Spleen (tissue), 11 donors: ENCODE data around the gene MRPL45. TPM values are rescaled to one million over a fixed set of nuclear protein-coding genes. Genes with fewer than 3 reads are reported as not detected.

ENCODE experiments used
- DNase-seq: peaks from one replicate; pipeline ENCODE4 v3.0.0-alpha.2; 2020
- H3K27ac ChIP-seq, 8 donors: fragments of 200-600 bp; sonication (generic) in 7 of 8; 1 replicate in 4 of 8; 2 replicates in 4 of 8; pipeline versions ENCODE4 v1.5.0 to v1.8.0; 2016 to 2021; ENCODE audit warnings: inconsistent platforms in 4 of 8, mild to moderate bottlenecking in 4 of 8, moderate library complexity in 1 of 8
- H3K27me3 ChIP-seq, 7 donors: fragments of 200-600 bp; sonication (generic) in 6 of 7; replicated peaks in 1 of 7; 1 replicate in 4 of 7; 2 replicates in 3 of 7; pipeline versions ENCODE4 v1.5.0 to v1.8.0; 2016 to 2021; ENCODE audit warnings: inconsistent platforms in 3 of 7, mild to moderate bottlenecking in 1 of 7
- H3K36me3 ChIP-seq, 6 donors: fragments of 200-600 bp; sonication (generic) in 5 of 6; 1 replicate in 4 of 6; 2 replicates in 2 of 6; pipeline versions ENCODE4 v1.5.0 to v1.8.0; 2016 to 2021; ENCODE audit warnings: inconsistent platforms in 2 of 6
- H3K4me1 ChIP-seq, 6 donors: fragments of 200-600 bp; sonication (generic) in 5 of 6; 1 replicate in 3 of 6; 2 replicates in 3 of 6; pipeline versions ENCODE4 v1.5.0 to v1.8.0; 2016 to 2021; ENCODE audit warnings: inconsistent platforms in 3 of 6
- H3K4me3 ChIP-seq, 8 donors: fragments of 200-600 bp; sonication (generic) in 7 of 8; 1 replicate in 4 of 8; 2 replicates in 4 of 8; pipeline versions ENCODE4 v1.5.0 to v1.8.0; 2016 to 2021; ENCODE audit warnings: inconsistent platforms in 4 of 8, mild to moderate bottlenecking in 4 of 8, moderate library complexity in 2 of 8
- H3K9me3 ChIP-seq, 8 donors: fragments of 200-600 bp; sonication (generic) in 7 of 8; 1 replicate in 4 of 8; 2 replicates in 4 of 8; pipeline versions ENCODE4 v1.5.0 to v1.8.0; 2016 to 2021; ENCODE audit warnings: inconsistent platforms in 4 of 8
- CTCF ChIP-seq, 11 experiments: fragments of 200-600 bp in 7 of 11; fragments of 450-650 bp in 4 of 11; sonication (generic) in 4 of 11; IDR thresholded peaks in 8 of 11; conservative IDR thresholded peaks in 3 of 11; 1 replicate in 7 of 11; 2 replicates in 4 of 11; pipeline versions ENCODE4 v1.4.0 to v1.8.0; 2016 to 2021; ENCODE audit warnings: antibody characterized with exemption in 11 of 11, inconsistent platforms in 4 of 11, mild to moderate bottlenecking in 1 of 11
- POLR2A ChIP-seq, 3 donors: fragments of 450-650 bp; IDR thresholded peaks; one replicate each; pipeline ENCODE4 v1.5.1; 2017; ENCODE audit warnings: antibody characterized with exemption in 3 of 3, mild to moderate bottlenecking in 1 of 3
- POLR2AphosphoS5 ChIP-seq, 3 donors: sonication (generic); formaldehyde crosslinking; IDR thresholded peaks; one replicate each; pipeline ENCODE4 v1.5.1; 2017; ENCODE audit warnings: antibody characterized with exemption in 3 of 3
- WGBS, 5 donors: extraction: QIAGEN DNeasy Blood & Tissue Kit in 3 of 5; methylation state at CpG; one replicate each; pipeline versions ENCODE4 v1.1.5 to v1.1.7; 2013 to 2018; 5-methylcytosine and 5-hydroxymethylcytosine counted together
- intact Hi-C: fragments of 100-400 bp; cut with DNase I; formaldehyde crosslinking; loops from one replicate; pipeline ENCODE4 v1.15.0; 2023; ENCODE audit warnings: low total_unique reads
- polyA plus RNA-seq, 3 donors: library from polyadenylated mRNA; stranded (reverse); fragments of 200-250 nt; gene quantifications; one replicate each; pipeline ENCODE4 v1.2.1, GENCODE V29; 2013
- total RNA-seq, 7 donors: library from RNA; depleted of rRNA in 3 of 7; stranded (reverse); fragments of >200 nt in 3 of 7; fragmentation: NEBNext Ultra II Directional in 4 of 7; extraction: Animal tissue kit (Norgen Biotek cat#: 25700) in 4 of 7; gene quantifications; one replicate each; pipeline versions ENCODE4 v1.1.0 to v1.2.1, GENCODE V29; 2016 to 2021
- donor health status: healthy with polysubstance abuse.
- donor health status: DM: no; HTN: no; CAD: no; lungs with moderate emphysema.
- donor health status: DM: no; HTN: no; CAD: no.
- donor health status: Bipolar disorder and iron deficiency.
- donor health status: healthy.
- donor health status: DM: no; HTN: no; CAD: no.
- donor health status: DM: yes; HTN: yes; CAD: no.

The MRPL45 gene
- total and polyA plus RNA-seq, 10 donors: 17.4 to 25.6 (median 20.7) TPM

- no peaks in the 10 kb centered on the region for H3K9me3 ChIP-seq
- no peak overlapping the region for H3K4me3 ChIP-seq
- H3K27me3 ChIP-seq: no peaks in the 10 kb centered on the region
- H3K4me1 ChIP-seq: peaks cover 6 to 67% (median 36%) of the 10 kb centered on the region in 6 donors
- DNase-seq: no peak
- WGBS, 5 donors: 90 to 96% (median 93%) methylated on average over 4 of the region's 4 CpGs
- intact Hi-C loops: no loop called here
- no peak overlapping the region for H3K27ac ChIP-seq
- TF ChIP-seq POLR2AphosphoS5 (IDR thresholded peaks at IDR 0.05) (no peak), POLR2A (IDR thresholded peaks at IDR 0.05) (no peak), CTCF (IDR thresholded peaks at IDR 0.05 in 8 of 11, conservative IDR thresholded peaks at IDR 0.05 in 3 of 11) (no peak)
- H3K36me3 ChIP-seq: no peaks in the 10 kb centered on the region
Measured at GRCh38 chr17:38355251-38355650, 58.3 kb downstream of the MRPL45 start.

GRCh38 chr17:38357486-38358123 lies 60.6 kb downstream of the MRPL45 start:
- Histone ChIP-seq H3K27ac (no peak overlapping the region), H3K36me3 (peaks cover 0 to 15% (median 0%) of the 10 kb centered on the region in 6 donors), H3K9me3 (no peaks in the 10 kb centered on the region), H3K4me1 (peaks cover 6 to 56% (median 27%) of the 10 kb centered on the region in 6 donors), H3K4me3 (no peak overlapping the region), H3K27me3 (no peaks in the 10 kb centered on the region)
- TF ChIP-seq CTCF (IDR thresholded peaks at IDR 0.05 in 8 of 11, conservative IDR thresholded peaks at IDR 0.05 in 3 of 11) (no peak), POLR2A (IDR thresholded peaks at IDR 0.05) (no peak), POLR2AphosphoS5 (IDR thresholded peaks at IDR 0.05) (no peak)
- WGBS, 5 donors: 66 to 84% (median 81%) methylated on average over 2 of the region's 2 CpGs
- no peak for DNase-seq
- intact Hi-C loops: no loop called here

GRCh38 chr17:38358586-38359513 lies 61.9 kb downstream of the MRPL45 start:
- no peak for TF ChIP-seq CTCF (IDR thresholded peaks at IDR 0.05 in 8 of 11, conservative IDR thresholded peaks at IDR 0.05 in 3 of 11)
- no peak for TF ChIP-seq POLR2AphosphoS5 (IDR thresholded peaks at IDR 0.05)
- TF ChIP-seq POLR2A (IDR thresholded peaks at IDR 0.05): no peak
- Histone ChIP-seq H3K4me1 (peaks cover 0 to 43% (median 15%) of the 10 kb centered on the region in 6 donors), H3K36me3 (peaks cover 0 to 27% (median under 1%) of the 10 kb centered on the region in 6 donors), H3K27ac (no peak overlapping the region), H3K9me3 (no peaks in the 10 kb centered on the region), H3K27me3 (no peaks in the 10 kb centered on the region), H3K4me3 (no peak overlapping the region)
- 78 to 90% (median 88%) methylated on average over 9 of the region's 9 CpGs for WGBS, 5 donors
- intact Hi-C loops: no loop called here
- no peak for DNase-seq
